ENCODE measurements around the gene RGS6.

Gene RGS6

DNA sequence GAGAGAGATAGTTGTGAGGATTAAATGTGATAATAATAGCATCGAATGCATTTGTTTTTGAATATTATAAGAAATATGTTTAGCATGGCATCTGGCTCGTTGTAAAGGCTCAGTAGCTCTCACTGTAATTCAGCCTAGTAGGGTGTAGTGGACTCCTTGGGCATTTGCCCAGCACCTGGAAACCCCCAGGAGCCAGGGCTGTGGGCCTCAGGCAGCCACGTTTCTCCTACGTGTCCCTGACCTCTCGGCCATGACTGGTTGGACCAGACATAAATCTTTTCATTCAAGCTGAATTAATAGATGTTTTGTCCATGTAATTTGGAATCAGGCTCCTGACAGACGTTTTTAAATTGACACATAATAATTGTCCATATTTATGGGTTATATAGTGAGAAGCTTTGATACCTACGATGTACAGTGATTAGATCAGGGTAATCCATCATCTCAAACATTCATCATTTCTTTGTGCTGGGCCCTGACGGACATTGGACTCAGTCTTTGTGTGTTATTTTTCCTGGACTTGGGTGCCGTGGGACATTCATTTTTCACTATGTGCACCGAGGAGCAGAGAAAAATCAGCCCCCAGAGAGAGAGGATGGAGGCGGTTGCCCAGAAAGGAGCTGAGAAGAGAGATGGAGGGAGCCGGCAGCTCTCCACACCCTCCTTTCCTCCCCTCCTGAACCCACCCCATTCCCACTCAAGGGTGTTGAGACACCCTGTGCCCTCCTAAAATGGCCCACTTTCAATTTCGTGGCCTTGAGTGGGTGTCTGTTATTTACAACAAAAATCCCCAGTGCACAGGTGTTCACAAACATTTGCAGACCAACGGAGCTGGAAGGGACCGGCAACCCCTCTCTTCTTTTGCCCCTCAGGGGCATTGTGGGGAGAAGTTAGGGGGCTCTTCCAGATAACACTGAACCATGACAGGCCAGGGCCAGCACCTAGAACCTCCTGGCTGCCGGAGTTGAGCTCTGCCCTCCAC lies 665.3 kb downstream of the RGS6 start:
- no peak for DNase-seq

DNA sequence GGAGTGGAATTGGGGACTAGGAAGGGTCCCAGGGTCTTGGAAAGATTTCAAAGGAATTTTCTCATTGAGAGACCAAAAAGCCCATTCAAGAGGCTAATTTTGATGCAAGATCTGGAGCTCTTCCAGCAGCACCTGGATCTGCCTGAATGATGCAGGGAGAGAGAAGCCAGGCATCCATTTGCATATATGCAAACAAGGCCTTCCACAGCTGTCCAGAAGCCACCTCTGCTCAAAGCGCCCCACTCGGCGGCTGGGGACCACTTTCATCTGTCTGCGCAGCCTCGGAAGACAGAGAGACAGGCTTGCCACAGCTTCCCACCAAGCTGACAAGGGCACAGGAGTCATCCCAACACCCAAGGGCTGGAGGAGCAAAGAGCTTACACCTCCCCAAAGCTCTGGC lies 666.1 kb downstream of the RGS6 start:
- no peak for DNase-seq

DNA sequence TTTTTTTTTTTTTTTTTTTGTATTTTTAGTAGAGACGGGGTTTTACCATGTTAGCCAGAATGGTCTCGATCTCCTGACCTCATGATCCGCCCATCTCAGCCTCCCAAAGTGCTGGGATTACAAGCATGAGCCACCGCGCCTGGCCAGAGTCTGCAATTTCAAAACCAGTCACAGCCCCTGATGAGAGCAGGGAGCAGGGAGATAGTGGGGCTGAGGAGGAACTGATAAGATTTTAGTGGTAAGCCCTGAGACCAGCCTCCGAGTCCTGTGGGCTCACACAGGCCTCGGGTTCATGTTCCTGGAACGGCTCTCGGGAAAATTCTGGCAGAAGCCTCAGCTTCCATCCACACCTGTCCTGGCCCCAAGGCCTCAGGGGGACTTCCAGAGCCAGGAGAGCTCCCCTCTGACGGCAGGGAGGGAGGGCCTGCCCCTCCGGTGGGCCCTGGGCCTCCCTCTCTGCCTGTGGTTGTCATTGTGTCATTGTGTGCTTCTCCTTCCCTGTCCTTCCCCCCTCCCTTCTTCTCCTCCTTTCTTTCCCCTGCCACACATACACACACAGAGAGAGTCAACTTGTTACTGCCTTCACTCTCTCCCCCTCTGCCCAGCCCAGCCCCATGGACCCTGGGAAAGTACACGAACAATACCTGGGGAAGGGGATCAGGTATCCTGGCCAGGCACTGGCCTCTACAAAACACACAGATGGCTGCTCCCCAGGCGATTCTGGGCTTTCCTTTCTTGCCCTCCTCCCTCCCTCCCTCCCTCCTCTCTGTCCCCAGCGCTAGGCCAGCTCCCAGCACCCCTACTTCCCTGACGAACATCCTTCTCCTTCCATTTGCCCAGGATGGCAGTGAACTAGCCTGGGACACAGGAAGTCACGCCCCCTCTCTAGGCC lies 667.6 kb downstream of the RGS6 start:
- no peak for DNase-seq

- no peak for DNase-seq
Observed at GRCh38 chr14:72600551-72601330, 668.5 kb downstream of the RGS6 start.

DNA sequence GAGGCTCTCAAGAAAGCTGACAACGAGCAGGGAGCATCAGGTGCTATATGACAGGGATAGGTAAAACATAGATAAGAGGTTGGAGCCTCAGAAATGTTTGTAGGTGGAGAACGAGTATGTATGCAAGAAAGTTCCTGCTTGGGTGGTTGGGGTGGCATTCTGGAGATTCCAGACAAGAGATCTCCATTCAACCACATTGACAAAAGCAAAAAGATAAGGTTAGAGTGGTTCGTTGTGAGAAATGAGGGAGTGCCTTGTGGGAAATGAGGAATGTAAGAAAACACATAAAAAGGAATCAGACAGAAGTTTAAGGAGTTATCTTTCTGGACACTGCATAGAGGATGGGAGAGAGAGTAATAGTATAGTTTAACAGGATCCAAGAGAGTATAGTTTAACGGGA lies 671.4 kb downstream of the RGS6 start:
- DNase-seq = no peak

GRCh38 chr14:72604133-72604532 lies 671.9 kb downstream of the RGS6 start:
- DNase-seq = no peak

- no peak for DNase-seq
Observed at GRCh38 chr14:72605096-72605920, 673.1 kb downstream of the RGS6 start.

GRCh38 chr14:72605921-72606220 lies 673.6 kb downstream of the RGS6 start:
- DNase-seq = no peak

GRCh38 chr14:72606879-72607278 lies 674.6 kb downstream of the RGS6 start:
- no peak for DNase-seq

- DNase-seq = no peak
Observed at GRCh38 chr14:72607386-72608130, 675.3 kb downstream of the RGS6 start.

DNA sequence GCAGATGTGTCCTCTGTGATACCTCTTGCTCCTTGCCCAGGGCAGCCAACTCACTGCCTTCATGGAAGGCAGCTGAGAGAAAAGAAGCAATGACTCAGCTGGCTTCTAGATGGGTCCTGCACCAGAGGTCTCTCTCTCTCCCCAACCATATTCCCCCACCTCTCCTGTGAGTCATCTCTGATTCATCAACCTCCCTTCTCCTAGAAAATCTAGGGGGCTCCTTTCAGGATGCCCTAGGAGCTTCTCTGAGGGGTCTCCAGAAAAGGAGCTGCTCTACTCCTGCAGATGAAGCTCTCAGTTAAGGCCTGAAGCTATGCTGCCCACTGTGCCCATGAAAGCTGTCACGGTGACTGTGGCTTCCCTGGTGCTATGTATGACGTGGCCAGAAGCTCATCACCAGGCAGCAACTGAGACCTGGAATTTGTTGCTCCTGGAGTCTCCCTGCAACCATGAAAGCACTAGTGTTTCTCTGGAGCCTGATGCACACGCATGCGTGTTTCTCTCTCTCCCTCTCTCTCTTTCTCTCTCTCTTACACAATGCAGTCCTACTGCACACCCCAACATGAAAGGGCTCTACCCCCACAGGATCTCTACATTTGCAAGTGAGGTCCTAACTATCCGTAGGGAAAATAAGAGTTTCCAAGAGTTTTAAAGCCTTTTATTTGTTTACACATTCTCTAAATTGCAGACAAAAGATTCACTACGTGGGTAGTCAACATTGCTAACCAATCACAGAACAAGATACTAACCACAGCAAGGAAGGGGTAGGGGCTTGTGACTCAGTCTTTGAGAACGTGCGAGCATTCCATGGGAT lies 676.4 kb downstream of the RGS6 start:
- no peak for DNase-seq

GRCh38 chr14:72609205-72609916 lies 677.1 kb downstream of the RGS6 start:
- no peak for DNase-seq

DNA sequence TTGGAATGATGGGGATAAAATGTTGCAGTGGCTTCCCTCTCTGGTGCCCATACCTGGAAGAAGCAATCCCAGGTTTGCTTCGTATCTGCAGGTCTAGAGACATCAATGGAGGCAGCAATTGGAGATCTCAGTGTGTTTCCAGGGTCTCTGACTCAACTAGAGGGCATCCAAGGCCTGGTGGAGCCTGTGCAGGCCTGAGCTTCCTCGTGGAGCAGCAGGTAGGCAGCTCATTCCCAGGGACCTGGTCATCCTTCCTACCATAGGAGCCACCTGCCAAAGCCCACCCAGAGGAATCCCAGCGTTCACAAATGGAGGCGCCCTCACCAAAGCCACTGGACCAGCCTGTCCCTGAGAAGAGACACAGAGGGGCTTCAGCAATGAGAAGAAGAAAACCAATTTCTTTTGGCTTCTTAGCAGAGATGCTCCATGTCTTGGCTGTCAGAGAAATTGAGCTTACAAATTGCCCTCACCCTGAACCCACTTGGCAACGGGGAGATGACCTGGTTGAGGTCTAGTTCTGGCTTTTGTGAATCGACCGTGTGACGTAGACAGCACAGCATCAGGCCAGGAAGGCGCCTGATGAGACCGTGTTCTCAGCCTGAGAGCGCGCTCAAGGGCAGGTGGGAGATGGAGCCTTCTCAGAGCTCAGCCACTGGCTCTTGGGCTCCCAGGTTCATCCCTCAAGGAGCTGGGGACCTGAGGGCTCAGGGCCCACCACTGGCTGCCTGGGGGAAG lies 678.0 kb downstream of the RGS6 start:
- DNase-seq = no peak

DNA sequence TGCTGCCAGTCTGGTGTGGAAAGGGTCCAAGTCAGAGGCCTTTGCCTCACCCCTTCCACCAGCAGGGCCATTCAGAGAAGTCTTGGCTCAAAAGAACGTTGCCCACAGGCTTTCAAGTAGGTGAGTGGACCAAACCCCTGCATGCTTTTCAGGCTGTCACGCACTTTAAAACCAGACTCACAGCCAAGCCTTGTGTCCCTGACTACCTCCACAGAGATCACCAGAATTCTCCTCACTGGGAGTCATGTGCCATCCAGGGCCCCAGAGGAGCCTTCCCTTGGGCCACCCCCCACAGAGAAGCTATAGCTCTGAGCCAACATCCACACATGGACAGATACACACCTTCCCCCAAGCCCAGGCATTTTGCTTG lies 678.6 kb downstream of the RGS6 start:
- DNase-seq = no peak

DNA sequence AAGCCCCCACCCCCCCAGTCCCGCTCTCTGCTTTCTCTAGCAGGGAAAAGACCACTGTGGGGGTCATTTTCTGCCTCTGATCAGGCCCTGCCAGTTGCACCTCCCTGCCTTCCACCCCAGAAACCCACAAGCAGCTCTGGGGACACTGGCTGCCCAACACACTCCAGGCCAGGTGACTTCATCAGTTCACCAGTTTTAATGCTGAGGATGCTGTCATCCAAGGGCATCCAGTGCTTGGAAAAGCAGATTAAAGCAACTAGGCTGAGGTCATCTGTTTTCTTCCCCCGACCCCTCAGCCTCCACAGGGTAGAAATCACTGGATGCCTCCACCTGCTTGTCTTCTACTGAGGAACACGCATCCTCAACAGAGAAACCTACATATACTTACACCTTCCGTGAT lies 679.3 kb downstream of the RGS6 start:
- no peak for DNase-seq

DNA sequence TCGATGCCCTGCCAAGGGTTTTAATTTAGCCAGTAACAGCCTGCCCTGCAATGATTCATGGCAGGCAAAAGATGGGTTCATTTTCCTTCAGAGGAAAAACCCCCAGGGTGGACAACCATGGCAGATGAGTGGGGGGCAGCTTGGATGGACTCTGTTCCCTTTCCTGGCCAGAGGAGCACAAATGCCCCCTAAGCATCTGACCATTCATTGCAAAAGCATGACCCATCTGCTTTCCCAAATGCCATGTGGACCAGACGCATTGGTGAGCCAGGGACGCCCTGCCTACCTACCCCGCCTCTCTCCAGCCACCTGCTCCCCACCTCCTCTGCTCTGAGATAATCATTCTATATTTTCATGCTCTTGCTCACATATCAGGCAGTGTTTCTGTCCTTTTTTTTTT lies 679.8 kb downstream of the RGS6 start:
- no peak for DNase-seq

DNA sequence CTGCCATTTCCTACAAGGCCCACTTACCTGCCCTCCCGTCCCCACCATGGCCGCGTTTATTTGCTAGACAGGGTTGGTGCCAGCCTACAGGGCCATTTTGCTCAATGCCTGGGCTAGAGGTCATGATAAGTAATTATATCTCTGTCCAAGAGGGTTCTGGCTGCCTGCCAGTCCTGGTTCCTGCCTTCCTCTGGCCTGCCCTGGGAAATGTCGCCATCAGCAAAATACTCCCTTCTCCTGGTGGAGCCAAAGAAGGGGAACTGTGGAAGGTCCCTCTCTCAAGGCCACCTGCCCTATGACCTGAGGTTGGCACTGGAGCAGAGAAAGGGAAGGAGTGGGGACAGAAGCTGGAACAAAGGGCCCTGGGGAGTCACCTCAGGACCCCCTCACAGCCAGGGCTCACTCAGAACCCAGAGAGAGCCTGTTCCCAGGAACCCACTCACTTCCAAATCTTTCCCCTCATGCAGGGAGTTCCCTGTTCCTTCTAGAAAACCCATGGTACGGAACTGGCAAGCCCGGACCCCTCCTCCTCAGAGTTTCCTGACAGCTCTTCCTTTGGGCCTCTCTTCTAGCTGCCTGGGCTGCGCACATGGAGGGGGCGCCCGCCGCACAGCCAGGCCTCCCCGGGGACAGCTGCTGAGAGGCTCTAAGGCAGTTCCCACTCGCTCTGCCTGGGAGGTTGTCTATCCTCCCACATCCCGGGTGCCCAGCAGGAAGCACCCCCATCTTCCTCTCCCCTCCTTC lies 681.2 kb downstream of the RGS6 start:
- DNase-seq = no peak

DNA sequence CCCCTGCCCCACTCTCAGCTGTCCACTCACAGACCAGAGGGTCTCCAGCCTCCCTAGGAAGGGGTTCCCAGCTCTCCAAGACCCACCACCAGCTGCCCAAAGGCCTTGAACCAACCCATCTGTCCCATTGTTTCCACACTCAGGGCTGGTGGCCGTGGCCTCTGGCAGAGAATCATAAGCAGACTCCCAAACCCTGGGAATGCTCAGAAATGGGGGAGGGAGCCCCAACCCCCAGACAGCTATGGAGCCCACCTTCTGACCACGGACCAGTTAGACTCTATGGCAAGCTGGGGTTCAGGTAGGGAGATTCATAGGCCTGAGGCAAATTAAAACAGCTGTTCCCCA lies 681.7 kb downstream of the RGS6 start:
- no peak for DNase-seq

DNA sequence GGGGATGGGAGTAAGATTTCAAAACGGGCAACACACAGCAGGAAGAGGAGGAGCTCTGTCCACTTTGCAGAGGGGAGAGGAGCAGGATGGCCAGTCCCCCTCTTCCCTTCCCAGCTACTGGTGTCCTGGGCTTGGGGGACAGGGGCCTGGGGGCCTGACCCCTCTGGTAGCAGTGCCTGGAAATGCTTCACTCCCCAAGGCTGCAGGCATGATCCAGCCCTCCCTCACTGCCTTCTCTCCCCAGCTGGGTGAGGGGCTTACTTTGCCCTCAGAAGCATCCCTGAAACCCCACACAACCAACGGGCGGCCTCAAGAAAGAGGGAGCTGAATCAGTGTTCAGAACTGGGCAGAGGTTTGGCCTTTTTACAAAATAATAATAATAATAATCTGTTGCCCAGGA lies 682.1 kb downstream of the RGS6 start:
- DNase-seq = no peak

Measured in cortex of kidney (tissue), 1 donor.